ENCODE data around the gene KCNQ5. TPM values are rescaled to one million over a fixed set of nuclear protein-coding genes. Genes with fewer than 3 reads are reported as not detected.

The KCNQ5 gene
- total and polyA plus RNA-seq, 10 of the 15 experiments (the other 5 are each of a cell fraction or from before 2014, with no cell fraction given): 0.60 to 16.2 (median 3.2) TPM

DNA sequence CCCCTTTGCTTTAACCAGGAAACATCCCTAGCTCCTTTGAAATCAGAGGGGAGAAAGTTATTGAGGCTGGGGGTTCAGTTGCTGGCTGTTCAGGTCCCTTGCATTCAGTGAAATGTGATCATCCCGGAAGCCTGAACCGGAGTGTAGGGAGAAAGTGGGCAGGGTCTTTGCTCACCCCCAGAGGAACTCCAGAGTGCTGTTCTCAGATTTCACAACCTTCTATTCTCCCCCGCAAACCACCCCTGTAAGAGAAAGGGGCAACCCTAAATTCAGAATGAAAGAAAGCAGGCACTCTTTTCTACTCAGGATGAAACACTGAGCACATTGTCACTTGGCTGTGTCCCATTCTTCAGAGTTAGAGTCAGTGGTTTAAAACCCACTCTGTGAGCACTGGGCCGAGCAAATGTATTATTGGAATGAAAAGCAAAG, 463.6 kb downstream of the KCNQ5 start:
- Histone ChIP-seq H4K20me1 (ENCODE audit: control insufficient read depth, insufficient read depth) (no peaks in the 10 kb centered on the region), H2AFZ (ENCODE audit: control insufficient read depth, low read depth, low read length) (no peak overlapping the region), H3K9me3 (replicated peaks; ENCODE audit: control insufficient read depth, insufficient read depth, low read length) (no peaks in the 10 kb centered on the region), H3K27me3 (replicated peaks in 1 of 2; ENCODE audit: control insufficient read depth in 2 of 2, insufficient read depth in 2 of 2, low read length in 1 of 2) (no peaks in the 10 kb centered on the region), H3K4me1 (ENCODE audit: control insufficient read depth, insufficient read depth, low read length) (peaks cover 6% of the 10 kb centered on the region), H3K36me3 (ENCODE audit: control insufficient read depth in 2 of 2, insufficient read depth in 2 of 2, low read length in 1 of 2) (no peaks in the 10 kb centered on the region; a peak in 1 of 4 replicates), H3K4me2 (ENCODE audit: control insufficient read depth, insufficient read depth) (no peak overlapping the region), H3K27ac (ENCODE audit: control insufficient read depth, insufficient read depth) (no peak overlapping the region), H3K4me3 (no peak overlapping the region), H3K9ac (ENCODE audit: control insufficient read depth, insufficient read depth, low read length) (no peak overlapping the region), H3K79me2 (ENCODE audit: control insufficient read depth, insufficient read depth, low read length) (no peaks in the 10 kb centered on the region)
- ATAC-seq (peak; percentile 80), FAIRE-seq (no peak), DNase-seq (ENCODE audit: low read depth, low spot score) (peak; percentile 36)
- POLR2A ChIA-PET: no interaction called here
- WGBS (ENCODE audit: insufficient coverage, insufficient replicate concordance, low lambda C conversion rate, missing lambda C conversion rate): 13% methylated on average over 4 of the region's 4 CpGs
- CTCF ChIA-PET: interaction anchor here (1.0 to 2.2 kb wide), 2 partner anchors 44 to 461 kb away, joined by 3 to 10 read pairs; no protein-coding TSS in a partner anchor
- RAD21 ChIA-PET (ENCODE audit: unreplicated experiment): no interaction called here
- intact Hi-C loops (cut with micrococcal nuclease; ENCODE audit: unreplicated experiment) (no loop called here), in situ Hi-C loops (cut with MboI) (no loop called here)
- SMC1A ChIA-PET (ENCODE audit: uncharacterized antibody, unreplicated experiment): interaction anchor here (2.3 kb wide), 1 partner anchor 469 kb away, joined by 9 read pairs; no protein-coding TSS in a partner anchor
- no TSS peak for BruUV-seq (replicated peaks)
- peak; percentile 43; the same call in 1 of the 2 replicates for TF ChIP-seq BCL11A (IDR thresholded peaks at IDR 0.05; ENCODE audit: low read depth, low read length)
- TF ChIP-seq YY1 (IDR thresholded peaks at IDR 0.05; ENCODE audit: low read depth, low read length): no peak
- TF ChIP-seq ZNF24 (IDR thresholded peaks at IDR 0.05): no peak
- TF ChIP-seq SMAD5 (IDR thresholded peaks at IDR 0.05; ENCODE audit: low read depth): no peak
- TF ChIP-seq RUNX3 (IDR thresholded peaks at IDR 0.05; ENCODE audit: low read length): peak; percentile 75
- no peak for TF ChIP-seq SP1 (IDR thresholded peaks at IDR 0.05; ENCODE audit: low read depth, low read length)
- TF ChIP-seq, protein P1, sequence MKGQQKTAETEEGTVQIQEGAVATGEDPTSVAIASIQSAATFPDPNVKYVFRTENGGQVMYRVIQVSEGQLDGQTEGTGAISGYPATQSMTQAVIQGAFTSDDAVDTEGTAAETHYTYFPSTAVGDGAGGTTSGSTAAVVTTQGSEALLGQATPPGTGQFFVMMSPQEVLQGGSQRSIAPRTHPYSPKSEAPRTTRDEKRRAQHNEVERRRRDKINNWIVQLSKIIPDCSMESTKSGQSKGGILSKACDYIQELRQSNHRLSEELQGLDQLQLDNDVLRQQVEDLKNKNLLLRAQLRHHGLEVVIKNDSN (IDR thresholded peaks at IDR 0.05; ENCODE audit: borderline replicate concordance, extremely low read length, insufficient read depth, low read depth, low read length): no peak
- no peak for TF ChIP-seq HDAC2 (IDR thresholded peaks at IDR 0.05)
- no peak for TF ChIP-seq EGR1 (IDR thresholded peaks at IDR 0.05; ENCODE audit: borderline replicate concordance in 1 of 2, low read depth in 2 of 2, low read length in 2 of 2)
- TF ChIP-seq, protein P2, sequence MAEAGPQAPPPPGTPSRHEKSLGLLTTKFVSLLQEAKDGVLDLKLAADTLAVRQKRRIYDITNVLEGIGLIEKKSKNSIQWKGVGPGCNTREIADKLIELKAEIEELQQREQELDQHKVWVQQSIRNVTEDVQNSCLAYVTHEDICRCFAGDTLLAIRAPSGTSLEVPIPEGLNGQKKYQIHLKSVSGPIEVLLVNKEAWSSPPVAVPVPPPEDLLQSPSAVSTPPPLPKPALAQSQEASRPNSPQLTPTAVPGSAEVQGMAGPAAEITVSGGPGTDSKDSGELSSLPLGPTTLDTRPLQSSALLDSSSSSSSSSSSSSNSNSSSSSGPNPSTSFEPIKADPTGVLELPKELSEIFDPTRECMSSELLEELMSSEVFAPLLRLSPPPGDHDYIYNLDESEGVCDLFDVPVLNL (IDR thresholded peaks at IDR 0.05; ENCODE audit: low read depth, low read length): no peak
- TF ChIP-seq POLR2AphosphoS2 (IDR thresholded peaks at IDR 0.05; ENCODE audit: low read depth, low read length): no peak
- TF ChIP-seq, protein P3, sequence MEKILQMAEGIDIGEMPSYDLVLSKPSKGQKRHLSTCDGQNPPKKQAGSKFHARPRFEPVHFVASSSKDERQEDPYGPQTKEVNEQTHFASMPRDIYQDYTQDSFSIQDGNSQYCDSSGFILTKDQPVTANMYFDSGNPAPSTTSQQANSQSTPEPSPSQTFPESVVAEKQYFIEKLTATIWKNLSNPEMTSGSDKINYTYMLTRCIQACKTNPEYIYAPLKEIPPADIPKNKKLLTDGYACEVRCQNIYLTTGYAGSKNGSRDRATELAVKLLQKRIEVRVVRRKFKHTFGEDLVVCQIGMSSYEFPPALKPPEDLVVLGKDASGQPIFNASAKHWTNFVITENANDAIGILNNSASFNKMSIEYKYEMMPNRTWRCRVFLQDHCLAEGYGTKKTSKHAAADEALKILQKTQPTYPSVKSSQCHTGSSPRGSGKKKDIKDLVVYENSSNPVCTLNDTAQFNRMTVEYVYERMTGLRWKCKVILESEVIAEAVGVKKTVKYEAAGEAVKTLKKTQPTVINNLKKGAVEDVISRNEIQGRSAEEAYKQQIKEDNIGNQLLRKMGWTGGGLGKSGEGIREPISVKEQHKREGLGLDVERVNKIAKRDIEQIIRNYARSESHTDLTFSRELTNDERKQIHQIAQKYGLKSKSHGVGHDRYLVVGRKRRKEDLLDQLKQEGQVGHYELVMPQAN (conservative IDR thresholded peaks at IDR 0.05): no peak
- peak; percentile 40; the same call in 1 of the 2 replicates for TF ChIP-seq NFIC (IDR thresholded peaks at IDR 0.05; ENCODE audit: low read depth, low read length)
- TF ChIP-seq POU2F2 (IDR thresholded peaks at IDR 0.05; ENCODE audit: borderline replicate concordance, low read depth, low read length): 0 out of 3 replicates have a peak, but pooled peaks have one; percentile 32
- no peak for TF ChIP-seq PML (IDR thresholded peaks at IDR 0.05; ENCODE audit: low read length)
- no peak for TF ChIP-seq NR2F1 (conservative IDR thresholded peaks at IDR 0.05)
- TF ChIP-seq CREM (IDR thresholded peaks at IDR 0.05; ENCODE audit: low read depth): no peak
- TF ChIP-seq ZNF622 (IDR thresholded peaks at IDR 0.05): no peak
- TF ChIP-seq PAX5 (IDR thresholded peaks at IDR 0.05; ENCODE audit: borderline replicate concordance, low read depth, low read length): peak; percentile 44; the same call in 1 of the 2 replicates
- TF ChIP-seq IKZF2 (IDR thresholded peaks at IDR 0.05): peak; percentile 45 to 56; a peak in 3 of 4 replicates
- TF ChIP-seq, protein P4, sequence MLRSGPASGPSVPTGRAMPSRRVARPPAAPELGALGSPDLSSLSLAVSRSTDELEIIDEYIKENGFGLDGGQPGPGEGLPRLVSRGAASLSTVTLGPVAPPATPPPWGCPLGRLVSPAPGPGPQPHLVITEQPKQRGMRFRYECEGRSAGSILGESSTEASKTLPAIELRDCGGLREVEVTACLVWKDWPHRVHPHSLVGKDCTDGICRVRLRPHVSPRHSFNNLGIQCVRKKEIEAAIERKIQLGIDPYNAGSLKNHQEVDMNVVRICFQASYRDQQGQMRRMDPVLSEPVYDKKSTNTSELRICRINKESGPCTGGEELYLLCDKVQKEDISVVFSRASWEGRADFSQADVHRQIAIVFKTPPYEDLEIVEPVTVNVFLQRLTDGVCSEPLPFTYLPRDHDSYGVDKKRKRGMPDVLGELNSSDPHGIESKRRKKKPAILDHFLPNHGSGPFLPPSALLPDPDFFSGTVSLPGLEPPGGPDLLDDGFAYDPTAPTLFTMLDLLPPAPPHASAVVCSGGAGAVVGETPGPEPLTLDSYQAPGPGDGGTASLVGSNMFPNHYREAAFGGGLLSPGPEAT (IDR thresholded peaks at IDR 0.05; ENCODE audit: low read depth): no peak
- no peak for TF ChIP-seq ZNF274 (IDR thresholded peaks at IDR 0.05; ENCODE audit: insufficient read depth, insufficient read length)

All from GM12878 (cell line).